ACC112 (cell line): ENCODE measurements around the gene CERS1.

Experiments used
- H2AFZ ChIP-seq: fragments of 200-600 bp; sonication (generic); one replicate; pipeline ENCODE4 v1.6.0; 2017; ENCODE audit warnings: antibody characterized with exemption, low read length; ENCODE audit not compliant: unreplicated experiment
- H3K27ac ChIP-seq: fragments of 200-600 bp; sonication (generic); 2 replicates; pipeline ENCODE4 v1.5.1; 2014; ENCODE audit warnings: low read depth, mild to moderate bottlenecking, antibody characterized with exemption, low read length, moderate library complexity
- H3K27me3 ChIP-seq: fragments of 200-600 bp; sonication (generic); 2 replicates; pipeline ENCODE4 v1.6.1; 2014; ENCODE audit warnings: mild to moderate bottlenecking, antibody characterized with exemption, low read length, moderate library complexity, mixed read lengths; ENCODE audit not compliant: insufficient read depth
- H3K36me3 ChIP-seq: fragments of 200-600 bp; sonication (generic); 2 replicates; pipeline ENCODE4 v1.6.1; 2016; ENCODE audit warnings: mild to moderate bottlenecking, antibody characterized with exemption, low read length, moderate library complexity, mixed read lengths; ENCODE audit not compliant: insufficient read depth
- H3K4me1 ChIP-seq: fragments of 200-600 bp; sonication (generic); one replicate; pipeline ENCODE4 v1.6.1; 2016; ENCODE audit warnings: low read length, mixed read lengths; ENCODE audit not compliant: insufficient read depth, unreplicated experiment, control insufficient read depth
- H3K4me3 ChIP-seq: fragments of 200-600 bp; sonication (generic); 2 replicates; pipeline ENCODE4 v1.5.1; 2014; ENCODE audit warnings: mild to moderate bottlenecking, low read depth, low read length
- H3K79me2 ChIP-seq: fragments of 200-600 bp; sonication (generic); one replicate; pipeline ENCODE4 v1.6.0; 2016; ENCODE audit warnings: low read length; ENCODE audit not compliant: control insufficient read depth, unreplicated experiment, insufficient read depth

CERS1 gene

GRCh38 chr19:18859676-18860301, 36.2 kb downstream of the CERS1 start:
- Histone ChIP-seq H3K36me3 (no peaks in the 10 kb centered on the region), H2AFZ (no peak overlapping the region), H3K79me2 (no peaks in the 10 kb centered on the region), H3K27me3 (no peaks in the 10 kb centered on the region), H3K27ac (no peak overlapping the region), H3K4me3 (no peak overlapping the region), H3K4me1 (no peaks in the 10 kb centered on the region)

GRCh38 chr19:18858906-18859646, 36.9 kb downstream of the CERS1 start:
- H3K79me2 ChIP-seq = peaks cover 3% of the 10 kb centered on the region
- H3K36me3 ChIP-seq = 0 out of 2 replicates have a peak, but pooled peaks cover 3% of the 10 kb centered on the region
- H3K27ac ChIP-seq = no peak overlapping the region

GRCh38 chr19:18857223-18857622, 38.7 kb downstream of the CERS1 start:
- H3K79me2 ChIP-seq = peaks cover 6% of the 10 kb centered on the region
- no peak overlapping the region for H2AFZ ChIP-seq
- no peak overlapping the region for H3K27ac ChIP-seq
- H3K4me3 ChIP-seq = no peak overlapping the region
- 0 out of 2 replicates have a peak, but pooled peaks cover 8% of the 10 kb centered on the region for H3K36me3 ChIP-seq
- H3K27me3 ChIP-seq = no peaks in the 10 kb centered on the region
- H3K4me1 ChIP-seq = no peaks in the 10 kb centered on the region

More at GRCh38 chr19:18858906-18859646, 36.9 kb downstream of the CERS1 start:
- no peak overlapping the region for H3K4me3 ChIP-seq
- no peaks in the 10 kb centered on the region for H3K27me3 ChIP-seq
- no peak overlapping the region for H2AFZ ChIP-seq
- no peaks in the 10 kb centered on the region for H3K4me1 ChIP-seq

- H3K4me1 ChIP-seq = no peaks in the 10 kb centered on the region
- H3K79me2 ChIP-seq = peaks cover 6% of the 10 kb centered on the region
- H3K4me3 ChIP-seq = no peak overlapping the region
- no peak overlapping the region for H2AFZ ChIP-seq
- H3K27me3 ChIP-seq = no peaks in the 10 kb centered on the region
- H3K36me3 ChIP-seq = 0 out of 2 replicates have a peak, but pooled peaks cover 8% of the 10 kb centered on the region
- no peak overlapping the region for H3K27ac ChIP-seq
Measured at GRCh38 chr19:18856385-18857126, 39.4 kb downstream of the CERS1 start.

GRCh38 chr19:18855647-18856384, 40.1 kb downstream of the CERS1 start:
- no peaks in the 10 kb centered on the region for H3K4me1 ChIP-seq
- no peaks in the 10 kb centered on the region for H3K27me3 ChIP-seq
- no peak overlapping the region for H2AFZ ChIP-seq
- peaks cover 13% of the 10 kb centered on the region for H3K79me2 ChIP-seq
- H3K4me3 ChIP-seq = no peak overlapping the region
- H3K27ac ChIP-seq = no peak overlapping the region
- peaks cover 12% of the 10 kb centered on the region; the same call in 1 of the 2 replicates for H3K36me3 ChIP-seq

- Histone ChIP-seq H3K4me1 (peaks cover 4% of the 10 kb centered on the region), H3K4me3 (no peak overlapping the region), H2AFZ (no peak overlapping the region), H3K79me2 (peaks cover 21% of the 10 kb centered on the region), H3K27ac (no peak overlapping the region), H3K27me3 (no peaks in the 10 kb centered on the region), H3K36me3 (peaks cover 16% of the 10 kb centered on the region; the same call in 1 of the 2 replicates)
Measured at GRCh38 chr19:18854982-18855381, 41.0 kb downstream of the CERS1 start.

GRCh38 chr19:18853755-18854427, 42.1 kb downstream of the CERS1 start:
- H3K36me3 ChIP-seq = peaks cover 16% of the 10 kb centered on the region; the same call in 1 of the 2 replicates

GRCh38 chr19:18852648-18853047, 43.3 kb downstream of the CERS1 start:
- Histone ChIP-seq H2AFZ (no peak overlapping the region), H3K4me1 (peaks cover 26% of the 10 kb centered on the region), H3K4me3 (no peak overlapping the region), H3K79me2 (peaks cover 30% of the 10 kb centered on the region), H3K27ac (no peak overlapping the region), H3K27me3 (no peaks in the 10 kb centered on the region), H3K36me3 (peaks cover 16% of the 10 kb centered on the region; the same call in 1 of the 2 replicates)

More at GRCh38 chr19:18853755-18854427, 42.1 kb downstream of the CERS1 start:
- Histone ChIP-seq H3K4me1 (peaks cover 15% of the 10 kb centered on the region), H2AFZ (no peak overlapping the region), H3K79me2 (peaks cover 26% of the 10 kb centered on the region), H3K4me3 (no peak overlapping the region), H3K27me3 (no peaks in the 10 kb centered on the region), H3K27ac (no peak overlapping the region)

GRCh38 chr19:18851673-18852325, 44.2 kb downstream of the CERS1 start:
- no peaks in the 10 kb centered on the region for H3K27me3 ChIP-seq
- H3K36me3 ChIP-seq = peaks cover 16% of the 10 kb centered on the region; the same call in 1 of the 2 replicates
- H2AFZ ChIP-seq = no peak overlapping the region
- H3K4me1 ChIP-seq = peaks cover 31% of the 10 kb centered on the region
- no peak overlapping the region for H3K4me3 ChIP-seq
- H3K79me2 ChIP-seq = peaks cover 38% of the 10 kb centered on the region
- H3K27ac ChIP-seq = no peak overlapping the region
